Activated effector memory CD4-positive, alpha-beta T cell treated with Interleukin-2 at 50 U/mL for 16 hours (primary cell): ENCODE data around the gene QTRT2.

Source experiments
- DNase-seq: peaks from one replicate; pipeline ENCODE4 v3.0.0-alpha.2; 2020

QTRT2 gene

DNA sequence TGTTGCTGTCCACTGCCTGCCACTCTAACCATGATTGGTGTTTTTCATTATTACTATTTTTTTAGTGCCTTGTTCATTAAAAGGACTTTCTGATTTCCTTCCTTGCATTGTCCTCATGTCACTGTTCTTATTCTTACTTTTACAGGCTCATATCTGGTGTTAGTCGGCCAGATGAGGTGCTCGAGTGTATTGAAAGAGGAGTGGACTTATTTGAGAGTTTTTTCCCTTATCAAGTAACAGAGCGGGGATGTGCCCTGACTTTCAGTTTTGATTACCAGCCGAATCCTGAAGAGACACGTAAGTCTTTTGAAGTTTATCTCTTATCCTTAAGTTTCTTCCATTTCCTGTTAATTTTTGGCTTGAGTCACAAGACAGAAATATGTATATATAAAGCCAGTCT lies 23.2 kb downstream of the QTRT2 start:
- DNase-seq = no peak

DNA sequence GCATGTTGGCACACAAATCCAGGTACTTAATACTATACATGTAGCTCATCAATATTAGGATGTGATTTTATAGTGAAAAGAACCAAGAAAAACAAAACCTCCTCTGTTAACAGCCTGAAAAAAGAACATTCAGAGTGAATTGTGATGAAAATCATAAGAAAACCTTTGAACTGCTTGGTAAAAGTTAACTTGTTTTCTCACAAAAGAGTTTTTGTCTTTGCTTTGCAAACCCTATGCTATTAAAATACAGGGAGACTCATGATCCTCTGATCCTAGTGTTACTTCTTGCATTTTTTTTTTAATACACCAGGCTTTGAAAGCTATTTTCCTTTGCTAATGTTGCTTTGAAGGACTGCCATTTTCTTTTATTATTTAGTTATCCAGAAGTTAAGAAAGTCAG lies 23.7 kb downstream of the QTRT2 start:
- no peak for DNase-seq

DNA sequence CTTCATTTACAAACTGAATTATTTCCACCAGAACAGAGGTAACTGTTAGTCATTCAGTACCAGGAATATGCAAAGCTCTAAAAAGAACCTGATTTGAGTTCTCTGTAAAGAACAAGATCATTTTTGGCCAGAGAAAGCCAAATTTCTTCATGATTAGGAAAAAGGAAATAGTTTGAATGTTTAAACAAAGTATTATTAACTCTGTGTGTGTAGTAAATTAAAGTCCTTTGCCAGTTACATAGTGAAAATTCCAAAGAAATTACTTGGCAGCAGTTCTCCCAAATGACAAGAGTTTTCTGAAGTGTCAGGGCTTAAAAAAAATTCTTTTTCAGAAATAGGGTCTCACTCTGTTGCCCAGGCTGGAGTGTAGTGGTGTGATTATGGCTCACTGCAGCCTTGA lies 24.5 kb downstream of the QTRT2 start:
- DNase-seq = no peak

DNA sequence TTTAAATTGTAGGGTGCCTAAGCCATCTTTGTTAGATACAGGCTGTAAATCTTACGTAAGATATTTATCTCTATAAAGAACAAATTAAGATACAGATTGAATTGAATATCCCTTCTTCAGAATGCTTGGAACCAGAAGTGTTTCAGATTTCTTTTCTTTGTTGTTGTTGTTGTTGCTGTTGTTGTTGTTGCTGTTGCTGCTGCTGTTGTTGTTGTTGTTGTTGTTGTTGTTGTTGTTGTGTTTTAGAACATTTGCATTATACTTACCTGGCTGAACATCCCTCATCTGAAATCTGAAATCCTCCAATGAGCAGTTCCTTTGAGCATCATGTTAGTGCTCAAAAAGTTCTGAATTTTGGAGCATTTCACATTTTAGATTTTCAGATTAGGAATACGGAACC lies 26.6 kb downstream of the QTRT2 start:
- no peak for DNase-seq

DNA sequence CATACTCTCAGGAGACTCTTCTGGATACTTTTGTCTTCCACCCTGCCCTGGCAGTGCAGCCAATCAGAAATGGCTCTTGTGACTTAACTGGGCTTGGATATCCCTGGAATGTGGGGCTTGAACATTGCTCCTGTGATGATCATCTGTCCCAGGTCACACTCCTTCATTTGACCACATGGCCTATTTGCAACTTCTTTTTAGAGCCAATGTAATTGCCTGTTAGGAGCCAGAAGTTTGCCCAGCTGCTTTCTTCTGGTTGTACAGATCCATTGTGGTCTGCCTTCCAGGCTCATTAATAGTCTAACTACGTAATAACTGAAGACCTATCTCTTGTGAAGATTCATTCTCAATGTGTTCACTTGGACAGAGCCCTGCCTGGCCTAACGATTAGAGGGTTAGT lies 29.8 kb downstream of the QTRT2 start:
- no peak for DNase-seq

DNA sequence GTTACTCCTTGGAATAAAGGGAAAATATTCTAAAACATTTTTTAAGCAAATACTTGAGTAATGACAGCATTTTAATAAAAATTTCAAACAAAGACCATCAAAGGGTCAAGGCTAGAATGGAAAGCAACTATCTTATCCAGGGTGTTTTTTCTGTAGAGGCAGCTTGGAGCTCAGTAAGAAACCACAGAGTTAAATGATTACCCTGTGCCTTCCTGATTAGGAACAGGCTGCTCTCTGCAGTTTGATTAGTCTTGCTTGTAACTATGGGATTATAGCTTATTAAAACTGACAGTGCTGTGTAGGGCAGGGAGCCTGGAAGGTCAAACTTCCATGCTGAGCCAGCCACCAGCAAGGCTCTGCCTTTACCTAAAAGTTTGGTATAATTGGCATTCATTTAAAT lies 33.1 kb downstream of the QTRT2 start:
- DNase-seq = no peak

DNA sequence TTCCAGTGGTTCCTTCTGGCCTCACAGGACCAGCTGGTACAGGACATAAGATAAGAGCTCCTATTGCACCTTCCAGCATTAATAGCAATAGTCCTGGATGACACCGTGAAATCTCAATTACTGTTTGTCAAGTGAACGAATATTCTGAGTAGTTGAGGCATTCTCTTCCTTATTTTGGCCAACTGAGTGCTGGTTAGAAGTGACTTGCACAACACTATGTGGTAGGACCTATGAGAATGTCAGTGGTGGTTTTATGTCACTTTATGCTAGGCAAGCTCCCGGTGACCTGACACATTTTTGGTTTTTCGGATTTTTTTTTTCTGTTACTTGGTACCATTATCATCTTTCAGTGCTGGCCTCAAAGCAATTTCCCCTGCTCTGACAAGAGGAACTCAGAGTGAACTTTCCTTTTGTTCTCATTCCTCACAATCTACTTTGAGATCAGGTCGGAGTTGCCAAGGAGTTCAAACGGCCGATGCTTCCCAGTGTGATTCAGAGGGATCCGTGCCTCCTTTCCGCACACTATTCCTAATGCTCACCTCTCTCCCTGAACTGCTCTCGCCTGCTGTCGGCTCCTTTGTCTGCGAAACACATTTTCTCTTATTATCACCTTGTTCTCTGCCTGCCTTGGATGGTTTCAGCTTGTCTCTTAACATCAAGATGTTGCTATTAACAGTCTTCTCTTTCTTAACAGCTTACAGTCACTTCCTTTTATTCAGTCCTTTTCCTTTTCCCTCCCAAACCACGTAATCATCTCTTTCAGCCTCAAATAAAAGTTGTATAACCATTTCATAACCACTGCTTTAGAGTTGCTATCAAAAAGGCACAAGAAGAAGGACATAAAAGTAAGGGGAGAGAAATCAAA lies 35.8 kb downstream of the QTRT2 start:
- DNase-seq = no peak

DNA sequence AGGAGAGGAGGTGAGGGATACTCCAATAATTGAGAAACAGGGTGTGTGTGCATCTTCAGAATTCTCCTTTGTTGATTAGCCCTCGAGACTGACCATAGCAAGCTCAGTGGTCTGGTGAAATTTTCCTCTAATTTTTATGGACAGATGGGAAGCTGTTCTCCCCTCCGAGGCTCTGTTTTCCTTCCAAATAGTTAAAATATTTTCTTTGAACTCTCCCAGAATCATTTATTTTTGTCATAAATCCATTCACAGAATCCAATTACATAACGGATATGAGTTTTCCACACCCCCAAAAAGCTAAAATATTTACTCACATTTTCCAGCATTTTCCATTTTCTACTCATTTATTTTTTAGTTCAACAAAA lies 36.5 kb downstream of the QTRT2 start:
- DNase-seq = no peak

DNA sequence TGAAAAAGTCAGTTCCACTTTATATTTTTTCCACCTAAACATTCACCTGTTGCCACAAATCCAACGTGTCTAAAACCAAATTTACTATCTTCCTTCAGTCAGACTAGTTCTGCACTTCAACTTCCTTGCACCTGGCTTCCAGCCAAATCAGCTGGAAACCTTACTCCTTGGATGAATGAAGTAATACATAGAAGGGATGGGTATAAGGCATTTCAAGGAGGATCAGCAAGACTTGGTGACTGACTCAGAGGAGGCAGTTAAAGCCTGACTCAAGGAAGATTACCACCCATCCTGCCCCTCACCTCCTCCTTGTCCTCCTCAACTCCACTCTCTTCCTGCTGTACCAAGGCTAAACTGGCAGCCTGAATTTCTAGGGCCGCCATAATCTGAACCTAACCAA lies 37.1 kb downstream of the QTRT2 start:
- no peak for DNase-seq

DNA sequence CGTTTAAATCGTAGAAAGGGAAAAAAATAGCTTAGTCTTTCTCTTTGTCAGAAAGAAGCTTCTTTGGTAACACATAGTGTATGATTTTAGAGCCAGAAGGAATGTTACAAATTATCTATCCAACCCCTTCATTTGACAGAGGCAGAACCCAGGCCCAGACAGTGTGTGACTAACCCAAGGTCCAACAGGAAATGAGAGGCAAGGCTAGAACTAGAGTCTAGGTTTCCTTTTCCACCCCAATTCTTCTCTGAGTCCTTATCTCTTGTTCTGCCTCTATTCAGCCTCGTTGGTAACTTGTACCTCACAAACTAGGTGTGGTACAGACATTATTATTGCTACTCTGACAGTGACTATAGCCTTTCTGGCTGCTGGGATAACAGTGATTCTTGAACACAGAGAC lies 39.3 kb downstream of the QTRT2 start:
- no peak for DNase-seq

DNA sequence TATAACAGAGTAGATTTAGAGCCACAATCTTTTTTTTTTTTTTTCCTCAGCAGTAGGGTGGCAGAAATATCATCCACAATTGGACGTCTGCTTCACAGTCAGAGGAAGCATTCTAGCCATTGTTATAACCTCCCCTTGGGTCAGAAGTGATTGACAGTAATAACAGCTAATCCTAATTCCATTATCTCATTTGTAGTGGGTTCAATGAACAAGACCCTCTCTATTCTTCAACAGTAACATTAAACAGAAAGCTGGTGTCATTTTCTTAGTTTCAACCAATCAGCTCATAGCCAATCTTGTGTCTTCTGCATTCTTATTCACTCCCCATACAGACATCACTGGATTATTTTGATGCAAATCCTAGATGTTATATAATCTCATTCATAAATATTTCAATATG lies 44.6 kb downstream of the QTRT2 start:
- DNase-seq = no peak

DNA sequence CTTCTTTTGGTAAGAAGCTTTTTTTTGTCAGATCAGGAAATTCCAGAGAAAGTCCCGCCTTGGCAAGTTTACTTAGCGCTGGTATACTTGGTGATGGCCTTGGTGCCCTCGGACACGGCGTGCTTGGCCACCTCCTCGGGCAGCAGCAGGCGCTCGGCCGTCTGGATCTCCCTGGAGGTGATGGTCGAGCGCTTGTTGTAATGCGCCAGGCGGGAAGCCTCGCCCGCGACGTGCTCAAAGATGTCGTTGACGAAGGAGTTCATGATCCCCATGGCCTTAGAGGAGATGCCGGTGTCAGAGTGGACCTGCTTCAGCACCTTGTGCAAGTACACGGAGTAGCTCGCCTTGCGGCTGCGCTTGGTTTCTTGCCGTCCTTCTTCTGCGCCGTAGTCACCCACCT lies 46.6 kb downstream of the QTRT2 start:
- no peak for DNase-seq

DNA sequence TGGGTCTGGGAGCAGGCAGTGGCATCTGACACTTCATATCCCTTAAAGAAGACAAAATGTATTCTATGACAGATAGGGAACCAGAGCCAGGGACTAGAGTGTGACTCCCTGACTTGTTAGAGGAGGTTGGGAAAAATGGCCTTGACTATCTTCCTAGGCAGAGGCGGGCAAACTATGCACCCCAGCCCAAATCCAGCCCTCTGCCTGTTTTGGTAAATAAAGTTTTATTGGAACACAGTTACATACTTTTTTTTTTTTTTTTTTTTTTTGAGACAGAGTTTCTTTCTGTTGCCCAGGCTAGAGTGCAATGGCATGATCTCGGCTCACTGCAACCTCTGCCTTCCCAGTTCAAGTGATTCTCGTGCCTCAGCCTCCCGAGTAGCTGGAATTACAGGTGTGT lies 47.3 kb downstream of the QTRT2 start:
- DNase-seq = no peak

DNA sequence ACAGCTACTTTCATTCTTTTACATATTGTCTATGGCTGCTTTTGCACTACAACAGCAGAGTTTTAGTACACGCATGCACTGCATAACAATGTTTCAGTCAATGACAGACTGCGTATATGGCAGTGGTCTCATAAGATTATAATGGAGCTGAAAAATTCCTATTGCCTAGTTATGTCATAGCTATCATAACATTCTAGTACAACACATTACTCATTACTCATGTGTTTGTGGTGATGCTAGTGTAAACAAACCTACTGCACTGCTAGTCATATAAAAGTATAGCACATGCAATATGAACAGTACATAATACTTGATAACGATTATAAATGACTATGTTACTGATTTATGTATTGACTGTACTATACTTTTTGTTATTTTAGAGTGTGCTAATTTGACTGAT lies 47.9 kb downstream of the QTRT2 start:
- no peak for DNase-seq

DNA sequence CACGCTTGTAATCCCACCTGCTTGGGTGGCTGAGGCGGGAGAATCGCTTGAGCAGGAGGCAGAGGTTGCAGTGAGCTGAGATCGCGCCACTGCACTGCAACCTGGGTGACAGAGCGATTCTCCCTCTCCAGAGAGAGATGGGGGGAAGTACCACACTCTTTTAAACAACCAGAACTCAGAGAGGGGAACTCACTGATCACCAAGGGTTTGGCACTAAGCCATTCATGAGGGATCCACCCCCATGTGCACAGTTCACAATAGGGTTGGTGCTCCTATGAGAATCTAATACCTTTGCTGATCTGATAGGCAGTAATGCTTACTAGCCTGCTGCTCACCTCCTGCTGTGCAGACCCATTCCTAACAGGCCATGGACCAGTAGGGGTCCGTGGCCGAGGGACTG lies 51.6 kb downstream of the QTRT2 start:
- no peak for DNase-seq

DNA sequence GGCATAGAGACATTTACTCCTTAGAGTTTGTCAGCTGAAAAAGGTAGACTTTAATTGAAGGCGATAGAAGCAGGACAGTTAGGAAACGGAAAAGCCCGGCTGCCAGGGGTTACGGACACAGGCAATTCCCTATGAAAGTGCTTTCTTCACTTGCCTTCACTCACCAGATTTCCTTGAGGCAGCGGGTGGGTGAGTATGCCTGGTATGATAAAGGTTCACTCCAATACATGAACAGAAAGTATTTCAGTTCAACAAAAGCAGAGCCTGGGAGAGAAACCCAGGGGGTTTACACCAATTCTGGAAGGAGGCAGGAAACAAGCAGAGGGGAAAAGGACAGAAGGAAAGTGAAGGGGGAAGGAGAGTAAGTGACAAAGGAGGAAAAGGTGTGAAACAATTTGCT lies 53.9 kb downstream of the QTRT2 start:
- DNase-seq = no peak

DNA sequence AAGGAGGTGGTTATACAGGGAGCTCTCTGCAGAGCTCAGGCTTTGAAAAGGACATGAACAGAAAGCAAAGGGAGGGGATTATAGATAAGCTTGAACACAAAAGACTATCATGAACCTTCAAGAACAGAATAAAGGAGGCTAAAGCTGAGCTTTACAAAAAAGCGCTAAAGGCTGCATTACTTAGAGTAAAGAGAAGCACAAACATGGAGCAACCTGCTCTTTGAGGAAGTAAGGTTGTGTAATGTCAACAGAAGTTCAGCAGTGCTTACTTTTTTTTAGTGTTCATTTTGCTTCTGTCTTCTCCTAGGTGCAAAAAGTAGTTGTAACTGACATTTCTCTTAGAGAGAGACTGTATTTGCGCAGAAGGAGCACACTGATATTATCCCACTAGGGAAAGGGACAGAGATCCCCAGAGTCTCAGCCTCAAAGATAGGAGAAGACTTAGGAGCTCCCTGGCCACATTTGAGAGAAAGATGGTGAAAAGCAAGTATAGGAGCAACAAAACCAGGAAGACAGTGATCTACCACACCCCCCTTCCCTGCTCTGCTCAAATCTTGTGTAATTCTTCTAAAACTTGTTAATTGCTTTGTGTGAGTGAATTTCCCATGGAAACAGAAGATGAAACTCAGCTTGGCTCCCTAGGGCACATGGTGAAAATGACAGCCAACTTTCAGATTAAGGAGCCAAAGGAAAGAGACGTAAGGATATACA lies 54.7 kb downstream of the QTRT2 start:
- no peak for DNase-seq

DNA sequence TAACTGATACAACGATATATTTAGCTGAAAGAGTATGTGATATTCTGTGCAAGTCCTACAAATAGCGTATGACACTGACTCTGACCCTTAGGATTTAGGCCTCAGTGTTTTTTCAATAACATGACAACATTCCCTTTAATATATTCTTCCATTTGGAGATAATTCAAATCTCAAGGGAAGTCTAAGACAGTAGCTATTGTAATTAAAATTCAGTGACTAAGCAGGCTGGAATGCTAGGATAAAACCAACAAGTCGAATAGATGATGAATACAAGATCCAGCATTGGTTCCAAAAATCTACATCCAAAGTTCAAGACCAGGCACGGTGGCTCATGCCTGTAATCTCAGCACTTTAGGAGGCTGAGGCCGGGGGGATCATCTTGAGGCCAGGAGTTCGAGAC lies 56.2 kb downstream of the QTRT2 start:
- no peak for DNase-seq

DNA sequence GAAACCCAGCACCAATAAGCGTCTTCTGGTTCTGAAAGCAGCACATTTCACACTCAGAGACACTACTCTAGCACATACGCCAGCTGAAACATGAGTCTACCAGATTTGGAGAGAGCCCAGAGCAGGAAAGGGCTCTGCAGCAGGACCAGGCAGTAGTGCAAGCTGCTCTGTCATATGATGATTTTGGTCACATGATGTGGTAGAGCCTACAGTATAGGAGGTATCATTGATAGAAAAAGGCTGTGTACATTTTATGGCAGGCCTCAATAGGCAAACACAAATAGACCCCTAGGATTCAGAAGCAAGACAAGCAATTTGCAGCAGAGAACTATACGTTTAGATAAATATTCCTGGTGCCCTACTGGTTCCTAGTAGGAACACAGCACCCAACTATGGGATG lies 58.2 kb downstream of the QTRT2 start:
- no peak for DNase-seq

DNA sequence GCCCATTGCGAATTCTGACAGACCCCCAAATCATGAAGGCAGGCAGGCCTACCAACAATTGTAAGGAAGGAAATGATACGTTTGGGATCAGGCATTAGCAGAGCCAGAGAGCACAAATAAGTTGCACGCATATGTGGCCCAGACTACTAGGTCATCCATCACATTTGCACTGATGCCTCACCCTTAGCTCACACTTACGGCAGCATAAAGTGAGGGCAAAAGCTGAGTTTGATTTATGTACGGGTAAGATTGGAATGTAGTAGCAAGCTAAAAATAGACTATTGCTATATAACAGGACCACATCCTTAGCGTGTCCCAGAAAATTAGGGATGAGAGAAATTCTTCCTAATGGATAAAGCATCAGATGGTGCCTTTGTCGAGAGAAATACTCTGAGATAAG lies 58.6 kb downstream of the QTRT2 start:
- DNase-seq = no peak

DNA sequence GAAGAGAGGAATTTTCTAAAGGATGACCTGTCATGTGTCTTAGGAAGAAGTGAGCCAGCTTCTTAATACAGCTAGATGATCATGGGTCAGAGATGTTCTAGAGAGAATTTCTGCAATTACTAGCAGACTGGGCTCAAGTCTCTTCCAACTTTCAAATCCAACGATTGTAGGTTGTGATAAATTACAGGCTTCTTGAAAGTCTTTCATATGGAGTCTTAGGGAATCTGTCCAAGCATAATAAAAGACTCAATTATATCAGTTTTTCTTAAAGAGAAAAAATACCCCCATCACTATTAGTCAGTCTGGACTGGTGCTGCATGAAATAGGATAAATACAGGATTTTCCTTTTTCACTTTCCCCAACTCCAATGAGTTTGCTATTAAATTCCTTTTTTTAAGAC lies 63.2 kb downstream of the QTRT2 start:
- DNase-seq = no peak

DNA sequence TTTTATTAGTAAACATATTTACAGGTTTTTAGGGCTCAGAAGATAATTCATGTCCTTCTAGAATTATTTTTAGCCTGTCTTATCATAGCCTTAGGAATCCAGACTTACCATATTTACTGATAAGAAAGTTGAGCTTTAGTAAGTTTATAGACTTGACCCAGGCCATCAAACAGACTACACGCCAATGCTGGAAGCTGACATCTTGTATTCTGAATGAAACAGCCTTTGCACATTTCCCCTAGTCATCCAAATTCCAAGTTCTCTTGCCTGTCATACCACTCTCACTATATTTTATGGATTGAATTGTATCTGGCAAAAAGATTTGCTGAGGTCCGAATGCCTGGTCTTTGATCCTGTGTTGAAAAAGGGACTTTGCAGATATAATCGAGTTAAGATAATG lies 63.7 kb downstream of the QTRT2 start:
- DNase-seq = no peak

DNA sequence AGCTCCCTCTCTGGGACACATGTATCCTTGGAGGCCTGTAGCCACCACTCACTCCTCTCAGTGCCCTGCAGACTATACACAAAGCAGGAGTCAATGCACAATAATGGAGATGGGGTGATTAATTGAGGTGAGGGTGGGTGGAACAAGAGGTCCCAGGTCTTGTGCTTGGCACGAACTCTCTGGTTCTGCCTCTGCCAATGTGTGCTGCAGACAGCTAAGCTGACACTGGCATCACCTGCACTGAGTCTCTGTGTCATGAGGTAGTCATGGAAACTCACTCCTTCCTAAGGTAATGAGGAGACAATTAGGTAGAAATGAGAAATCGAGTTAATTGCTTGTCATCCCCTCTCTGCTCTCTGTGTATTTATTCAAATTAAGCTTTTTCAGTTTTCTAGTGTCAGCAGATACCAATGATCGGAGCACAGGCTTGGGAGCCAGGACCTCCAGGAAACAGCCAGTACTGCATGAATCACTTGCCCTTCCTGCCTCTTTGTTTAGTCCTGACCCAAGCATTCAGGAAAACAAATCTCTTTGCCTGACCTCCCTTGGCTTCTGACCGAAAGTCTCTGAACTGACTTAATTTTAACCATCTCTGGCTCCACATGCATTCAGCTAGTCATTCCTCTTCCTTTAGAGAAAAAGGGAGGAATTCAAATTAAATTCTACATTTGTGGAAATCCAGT lies 65.6 kb downstream of the QTRT2 start:
- no peak for DNase-seq

DNA sequence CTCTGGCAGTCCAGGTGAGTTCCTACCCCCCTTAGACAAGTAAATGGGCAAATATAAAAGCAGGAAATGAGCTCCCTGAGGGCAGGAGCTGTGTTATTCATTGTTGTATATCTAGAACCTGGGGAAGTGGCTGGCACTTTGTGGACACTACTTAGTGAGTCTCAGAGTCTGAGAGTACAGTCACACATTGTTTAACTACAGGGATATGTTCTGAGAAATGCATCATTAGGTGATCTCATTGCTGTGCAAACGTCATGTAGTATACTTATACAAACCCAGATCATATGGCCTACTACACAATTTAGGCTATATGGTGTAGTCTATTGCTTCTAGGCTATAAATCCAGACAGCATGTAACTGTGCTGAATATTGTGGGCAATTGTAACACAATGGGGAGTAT lies 69.9 kb downstream of the QTRT2 start:
- no peak for DNase-seq
